ENCODE data around the gene TNP2.

The TNP2 gene

DNA sequence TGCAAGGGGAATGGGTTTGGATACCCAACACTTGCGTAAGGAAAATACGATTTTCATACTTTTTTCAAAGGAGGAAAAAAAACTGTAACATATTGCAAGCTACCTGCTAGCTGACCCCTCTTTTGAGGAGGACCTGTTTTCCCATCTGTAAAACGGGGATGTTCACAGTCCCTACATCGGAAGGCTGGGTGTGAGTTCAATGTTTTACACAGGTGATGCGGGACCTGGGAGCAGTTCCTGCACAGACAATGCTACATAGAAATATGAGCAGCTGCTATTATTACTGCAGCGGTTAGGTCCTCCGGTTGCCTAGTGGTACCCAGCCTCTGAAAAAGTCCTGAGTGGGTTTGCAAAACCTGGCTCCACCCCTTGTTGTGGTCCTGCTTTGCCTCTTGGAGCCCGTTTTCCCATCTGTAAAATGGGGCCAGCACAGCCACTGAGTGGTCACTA is 16.6 kb downstream of the TNP2 start:
- DNase-seq (ENCODE audit: extremely low spot score): no peak
- TF ChIP-seq NFRKB (IDR thresholded peaks at IDR 0.05) (no peak), CTBP1 (IDR thresholded peaks at IDR 0.05; ENCODE audit: borderline replicate concordance) (no peak), ARNT (IDR thresholded peaks at IDR 0.05) (no peak), SP1 (IDR thresholded peaks at IDR 0.05) (no peak), FOXA1 (IDR thresholded peaks at IDR 0.05) (no peak), TARDBP (IDR thresholded peaks at IDR 0.05) (no peak), FOXK2 (IDR thresholded peaks at IDR 0.05) (no peak), LEF1 (IDR thresholded peaks at IDR 0.05; ENCODE audit: borderline replicate concordance) (no peak), HDGF (IDR thresholded peaks at IDR 0.05; ENCODE audit: borderline replicate concordance) (no peak), L3MBTL2 (conservative IDR thresholded peaks at IDR 0.05) (no peak), FOXM1 (IDR thresholded peaks at IDR 0.05; ENCODE audit: borderline replicate concordance) (no peak), ELF4 (IDR thresholded peaks at IDR 0.05) (no peak), ZNF384 (IDR thresholded peaks at IDR 0.05) (no peak)
- TF ChIP-seq, protein P1, sequence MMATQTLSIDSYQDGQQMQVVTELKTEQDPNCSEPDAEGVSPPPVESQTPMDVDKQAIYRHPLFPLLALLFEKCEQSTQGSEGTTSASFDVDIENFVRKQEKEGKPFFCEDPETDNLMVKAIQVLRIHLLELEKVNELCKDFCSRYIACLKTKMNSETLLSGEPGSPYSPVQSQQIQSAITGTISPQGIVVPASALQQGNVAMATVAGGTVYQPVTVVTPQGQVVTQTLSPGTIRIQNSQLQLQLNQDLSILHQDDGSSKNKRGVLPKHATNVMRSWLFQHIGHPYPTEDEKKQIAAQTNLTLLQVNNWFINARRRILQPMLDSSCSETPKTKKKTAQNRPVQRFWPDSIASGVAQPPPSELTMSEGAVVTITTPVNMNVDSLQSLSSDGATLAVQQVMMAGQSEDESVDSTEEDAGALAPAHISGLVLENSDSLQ (IDR thresholded peaks at IDR 0.05): no peak
- ChIA-PET POLR2A (no interaction called here), CTCF (no interaction called here)

DNA sequence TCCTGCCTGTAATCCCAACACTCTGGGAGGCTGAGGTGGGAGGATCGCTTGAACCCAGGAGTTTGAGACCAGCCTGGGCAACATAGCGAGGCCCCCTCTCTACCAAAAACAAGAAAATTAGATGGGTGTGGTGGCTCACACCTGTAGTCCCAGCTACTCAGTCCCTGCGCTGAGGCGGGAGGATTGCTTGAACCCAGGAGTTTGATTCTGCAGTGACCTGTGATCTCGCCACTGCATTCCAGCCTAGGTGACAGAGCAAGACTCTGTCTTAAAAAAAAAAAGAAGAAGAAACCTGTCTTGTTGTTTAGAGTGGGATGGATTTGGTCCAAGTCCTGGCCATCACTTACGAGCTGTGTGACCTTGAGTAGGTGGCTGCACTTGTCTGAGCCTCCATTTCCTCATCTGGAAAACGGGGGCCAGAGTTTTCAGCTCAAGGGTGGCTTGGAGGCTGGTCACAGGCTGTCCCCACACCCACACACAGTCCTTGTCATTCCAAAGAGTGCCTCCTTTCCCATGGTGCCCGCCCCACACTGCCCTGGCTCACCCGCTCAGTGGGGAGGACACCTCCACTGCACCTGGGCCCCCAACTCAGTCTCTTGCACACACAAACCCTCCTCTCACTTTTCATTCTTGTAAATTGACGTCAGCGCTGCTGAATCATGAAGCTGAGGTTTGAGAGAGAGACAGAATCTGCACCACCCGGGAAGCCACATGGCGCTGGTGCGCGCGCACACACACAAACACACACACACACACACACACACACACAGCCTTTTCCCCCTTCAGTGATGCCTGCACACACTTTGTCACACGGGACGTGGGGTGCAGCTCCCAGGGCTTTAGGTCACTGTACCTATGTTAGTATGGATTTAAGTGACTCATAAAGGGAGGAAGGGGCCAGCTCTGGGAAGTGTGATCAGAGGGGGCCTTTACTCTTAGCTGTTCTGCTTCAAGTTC is 17.3 kb downstream of the TNP2 start:
- TF ChIP-seq NFRKB (IDR thresholded peaks at IDR 0.05) (no peak), FOXA1 (IDR thresholded peaks at IDR 0.05) (no peak), CTBP1 (IDR thresholded peaks at IDR 0.05; ENCODE audit: borderline replicate concordance) (no peak), ZNF384 (IDR thresholded peaks at IDR 0.05) (no peak), TARDBP (IDR thresholded peaks at IDR 0.05) (no peak), FOXK2 (IDR thresholded peaks at IDR 0.05) (no peak), L3MBTL2 (conservative IDR thresholded peaks at IDR 0.05) (no peak), SP1 (IDR thresholded peaks at IDR 0.05) (no peak), BHLHE40 (IDR thresholded peaks at IDR 0.05; ENCODE audit: borderline replicate concordance) (no peak), HDGF (IDR thresholded peaks at IDR 0.05; ENCODE audit: borderline replicate concordance) (no peak), SUZ12 (IDR thresholded peaks at IDR 0.05) (no peak), LEF1 (IDR thresholded peaks at IDR 0.05; ENCODE audit: borderline replicate concordance) (no peak), ELF4 (IDR thresholded peaks at IDR 0.05) (no peak), ARNT (IDR thresholded peaks at IDR 0.05) (no peak), FOXM1 (IDR thresholded peaks at IDR 0.05; ENCODE audit: borderline replicate concordance) (no peak)
- TF ChIP-seq, protein P1 (IDR thresholded peaks at IDR 0.05): no peak
- ChIA-PET CTCF (no interaction called here), POLR2A (no interaction called here)
- DNase-seq (ENCODE audit: extremely low spot score): no peak

DNA sequence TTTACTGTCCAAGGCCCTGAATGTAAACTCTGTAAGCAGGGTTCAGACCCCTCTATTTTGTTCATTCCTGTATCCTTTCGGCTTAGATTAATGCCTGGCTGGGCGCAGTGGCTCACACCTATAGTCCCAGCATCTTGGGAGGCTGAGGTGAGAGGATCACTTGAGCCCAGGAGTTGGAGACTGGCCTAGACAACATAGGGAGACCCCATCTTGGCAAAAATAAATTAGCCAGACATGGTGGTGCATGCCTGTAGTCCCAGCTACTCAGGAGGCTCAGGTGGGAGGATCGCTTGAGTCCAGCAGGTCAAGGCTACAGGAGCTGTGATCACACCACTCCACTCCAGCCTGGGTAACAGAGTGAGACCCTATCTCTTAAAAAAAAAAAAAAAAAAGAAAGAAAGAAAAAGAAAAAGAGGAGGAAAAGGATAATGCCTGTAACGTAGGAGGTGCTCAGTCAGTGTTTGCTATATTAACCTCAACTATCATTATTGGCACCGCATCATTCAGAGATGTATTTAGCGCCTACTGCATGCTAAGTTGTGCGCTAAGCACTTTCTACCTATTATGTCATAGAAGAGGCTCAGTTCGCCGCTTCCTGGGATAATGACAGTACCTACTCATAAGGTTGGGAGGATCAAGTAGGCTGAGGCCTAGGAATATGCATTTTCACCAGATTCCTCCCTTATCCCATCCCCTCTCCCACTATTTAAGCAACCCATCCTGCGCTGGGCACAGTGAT is 18.2 kb downstream of the TNP2 start:
- ChIA-PET POLR2A (no interaction called here), CTCF (no interaction called here)
- TF ChIP-seq ZNF384 (IDR thresholded peaks at IDR 0.05) (no peak), CTBP1 (IDR thresholded peaks at IDR 0.05; ENCODE audit: borderline replicate concordance) (no peak), FOXK2 (IDR thresholded peaks at IDR 0.05) (no peak), SUZ12 (IDR thresholded peaks at IDR 0.05) (no peak), BHLHE40 (IDR thresholded peaks at IDR 0.05; ENCODE audit: borderline replicate concordance) (no peak), LEF1 (IDR thresholded peaks at IDR 0.05; ENCODE audit: borderline replicate concordance) (no peak), FOXA1 (IDR thresholded peaks at IDR 0.05) (no peak), L3MBTL2 (conservative IDR thresholded peaks at IDR 0.05) (no peak), SP1 (IDR thresholded peaks at IDR 0.05) (no peak), TARDBP (IDR thresholded peaks at IDR 0.05) (no peak), ARNT (IDR thresholded peaks at IDR 0.05) (no peak), ELF4 (IDR thresholded peaks at IDR 0.05) (no peak), HDGF (IDR thresholded peaks at IDR 0.05; ENCODE audit: borderline replicate concordance) (no peak), NFRKB (IDR thresholded peaks at IDR 0.05) (no peak), FOXM1 (IDR thresholded peaks at IDR 0.05; ENCODE audit: borderline replicate concordance) (no peak)
- DNase-seq (ENCODE audit: extremely low spot score): no peak

DNA sequence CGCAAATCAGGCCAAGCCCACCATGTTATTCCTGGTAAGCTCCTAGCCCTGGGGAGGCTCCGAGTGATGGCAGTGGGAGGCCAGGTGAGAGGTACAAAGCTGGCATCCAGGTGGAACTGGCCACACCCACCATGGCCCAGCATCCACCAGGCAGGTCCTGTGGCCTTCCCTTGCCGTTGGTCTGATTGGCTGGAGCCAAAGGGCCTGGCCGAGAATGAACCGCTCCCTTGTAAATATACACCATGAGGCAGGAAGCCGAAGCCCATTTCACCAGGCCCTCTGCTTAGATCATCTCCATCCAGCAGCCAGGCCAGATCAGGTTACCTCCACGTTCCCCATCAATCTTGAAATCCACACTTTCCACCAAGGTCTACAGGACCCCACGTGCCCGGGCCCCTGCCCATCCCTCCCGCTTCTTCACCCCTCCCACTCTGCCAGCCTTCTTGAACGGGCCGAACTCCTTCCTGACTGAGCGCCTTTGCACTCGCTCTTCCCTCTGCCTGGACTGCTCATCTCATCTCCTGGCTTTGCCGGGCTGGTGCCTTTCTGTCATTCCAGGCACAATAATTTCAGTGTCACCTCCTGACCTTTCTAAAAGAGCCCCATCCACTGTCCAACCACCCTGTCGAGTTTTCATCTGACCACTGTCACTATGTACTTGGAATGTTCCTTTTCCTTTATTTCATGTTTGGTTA is 18.9 kb downstream of the TNP2 start:
- no peak for DNase-seq (ENCODE audit: extremely low spot score)
- POLR2A ChIA-PET: no interaction called here
- CTCF ChIA-PET: no interaction called here
- no peak for TF ChIP-seq HDGF (IDR thresholded peaks at IDR 0.05; ENCODE audit: borderline replicate concordance)
- TF ChIP-seq CTBP1 (IDR thresholded peaks at IDR 0.05; ENCODE audit: borderline replicate concordance): no peak
- TF ChIP-seq SP1 (IDR thresholded peaks at IDR 0.05): no peak
- no peak for TF ChIP-seq FOXM1 (IDR thresholded peaks at IDR 0.05; ENCODE audit: borderline replicate concordance)
- no peak for TF ChIP-seq BHLHE40 (IDR thresholded peaks at IDR 0.05; ENCODE audit: borderline replicate concordance)
- no peak for TF ChIP-seq FOXK2 (IDR thresholded peaks at IDR 0.05)
- no peak for TF ChIP-seq FOXA1 (IDR thresholded peaks at IDR 0.05)
- TF ChIP-seq LEF1 (IDR thresholded peaks at IDR 0.05; ENCODE audit: borderline replicate concordance): no peak
- no peak for TF ChIP-seq ZNF384 (IDR thresholded peaks at IDR 0.05)
- no peak for TF ChIP-seq SUZ12 (IDR thresholded peaks at IDR 0.05)
- TF ChIP-seq, protein P1 (IDR thresholded peaks at IDR 0.05): no peak

All from HEK293T (cell line).